ENCODE measurements around the gene HEATR1.
A peak's percentile ranks its signal among the peaks of the same experiment; 100 is the strongest.

The HEATR1 gene

GRCh38 chr1:236603991-236604904 is at the start of gene HEATR1:
TSS of gene HEATR1 (minus strand) at chr1:236604516. CDS start at chr1:236604095, 421 bp downstream.
- TF ChIP-seq CTCF (IDR thresholded peaks at IDR 0.05; ENCODE audit: low read depth, low read length) = no peak
- peak; percentile 87 for DNase-seq (ENCODE audit: extremely low read depth, low read depth)

GRCh38 chr1:236645016-236645680 is 40.8 kb upstream of the HEATR1 start:
- no peak for TF ChIP-seq CTCF (IDR thresholded peaks at IDR 0.05; ENCODE audit: low read depth, low read length)
- no peak for DNase-seq (ENCODE audit: extremely low read depth, low read depth)

GRCh38 chr1:236642763-236643162 is 38.4 kb upstream of the HEATR1 start:
- TF ChIP-seq CTCF (IDR thresholded peaks at IDR 0.05; ENCODE audit: low read depth, low read length) = no peak
- DNase-seq (ENCODE audit: extremely low read depth, low read depth) = no peak

GRCh38 chr1:236639686-236640085 is 35.4 kb upstream of the HEATR1 start:
- no peak for TF ChIP-seq CTCF (IDR thresholded peaks at IDR 0.05; ENCODE audit: low read depth, low read length)
- DNase-seq (ENCODE audit: extremely low read depth, low read depth) = no peak

- no peak for DNase-seq (ENCODE audit: extremely low read depth, low read depth)
- no peak for TF ChIP-seq CTCF (IDR thresholded peaks at IDR 0.05; ENCODE audit: low read depth, low read length)
Observed at GRCh38 chr1:236638945-236639344, 34.6 kb upstream of the HEATR1 start.

- DNase-seq (ENCODE audit: extremely low read depth, low read depth) = no peak
- no peak for TF ChIP-seq CTCF (IDR thresholded peaks at IDR 0.05; ENCODE audit: low read depth, low read length)
Observed at GRCh38 chr1:236636017-236636416, 31.7 kb upstream of the HEATR1 start.
